AG10803 (cell line): ENCODE data around the gene CTNND2.
"Not testable (repeated sequence)": the region's sequence is repeated elsewhere in the genome, so short reads cannot be mapped to it uniquely, and the experiment has no call there.

Source experiments
- DNase-seq: peaks from one replicate; pipeline ENCODE4 v3.0.0; 2010; ENCODE audit warnings: low read depth
- H3K4me3 ChIP-seq: 2 replicates; pipeline ENCODE4 v1.5.1; 2011; ENCODE audit warnings: mild to moderate bottlenecking, low read length, control low read depth
- CTCF ChIP-seq: conservative IDR thresholded peaks from 2 replicates; pipeline ENCODE4 v1.5.1; 2011; ENCODE audit warnings: mild to moderate bottlenecking, low read length, control low read depth, inconsistent platforms

Gene CTNND2

DNA sequence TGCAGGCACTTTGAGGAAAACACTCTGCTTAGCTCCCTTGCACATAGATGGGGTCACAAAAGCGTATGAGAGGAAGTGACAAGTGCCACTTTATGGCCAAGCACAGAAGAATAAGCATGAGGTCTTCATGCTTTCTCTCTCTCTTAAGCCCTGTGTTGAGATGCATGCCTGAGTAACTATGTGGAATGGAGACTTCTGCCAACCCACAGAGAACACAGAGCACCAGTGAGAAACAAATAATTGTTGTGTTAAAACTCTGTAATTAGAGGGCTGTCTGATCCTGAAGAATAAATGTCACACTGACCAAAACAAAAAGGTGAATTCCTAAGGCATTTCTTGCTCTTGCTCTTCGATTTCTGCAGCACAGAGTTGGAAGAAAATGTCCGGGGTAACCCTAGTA lies 488.5 kb downstream of the CTNND2 start:
- no peak overlapping the region for H3K4me3 ChIP-seq
- DNase-seq: no peak
- TF ChIP-seq CTCF: no peak

DNA sequence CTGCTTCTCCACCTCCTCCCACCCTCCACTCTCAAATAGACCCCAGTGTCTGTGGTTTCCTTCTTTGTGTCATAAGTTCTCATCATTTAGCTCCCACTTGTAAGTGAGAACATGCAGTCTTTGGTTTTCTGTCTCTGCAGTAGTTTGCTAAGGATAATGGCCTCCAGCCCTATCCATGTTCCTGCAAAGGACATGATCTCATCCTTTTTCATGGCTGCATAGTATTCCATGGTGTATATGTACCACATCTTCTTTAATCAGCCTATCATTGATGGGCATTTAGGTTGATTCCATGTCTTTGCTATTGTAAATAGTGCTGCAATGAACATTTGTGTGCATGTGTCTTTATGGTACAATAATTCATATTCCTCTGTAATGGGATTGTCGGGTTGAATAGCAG lies 489.5 kb downstream of the CTNND2 start:
- H3K4me3 ChIP-seq, DNase-seq: not testable (repeated sequence)

GRCh38 chr5:11411621-11412020 lies 492.6 kb downstream of the CTNND2 start:
- no peak overlapping the region for H3K4me3 ChIP-seq
- DNase-seq: no peak
- no peak for TF ChIP-seq CTCF

- no peak for DNase-seq
- no peak overlapping the region for H3K4me3 ChIP-seq
- TF ChIP-seq CTCF: no peak
Measured at GRCh38 chr5:11407556-11408145, 496.6 kb downstream of the CTNND2 start.

- no peak for DNase-seq
- H3K4me3 ChIP-seq: no peak overlapping the region
- TF ChIP-seq CTCF: no peak
Measured at GRCh38 chr5:11400316-11400715, 503.9 kb downstream of the CTNND2 start.

DNA sequence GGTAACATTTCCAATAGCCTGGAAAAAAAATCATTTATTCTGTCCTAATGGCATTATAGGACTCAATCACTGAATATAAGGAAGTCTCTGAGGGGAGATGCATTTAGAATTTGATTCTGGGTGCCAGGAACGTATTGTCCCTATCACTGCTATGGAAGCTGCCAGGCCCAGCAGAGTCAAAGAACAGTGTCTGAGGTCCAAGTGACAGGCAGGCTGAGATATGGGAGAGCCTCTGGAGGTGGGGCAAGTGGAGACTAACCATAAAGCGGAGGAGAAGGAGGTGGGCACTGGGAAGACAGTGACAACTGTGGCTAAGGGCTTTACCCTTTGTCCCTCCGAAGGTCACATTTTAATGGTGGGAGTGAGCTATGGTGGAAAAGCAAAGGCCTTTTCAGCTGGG lies 505.5 kb downstream of the CTNND2 start:
- no peak overlapping the region for H3K4me3 ChIP-seq
- TF ChIP-seq CTCF: no peak
- no peak for DNase-seq

- H3K4me3 ChIP-seq: no peak overlapping the region
- no peak for TF ChIP-seq CTCF
Measured at GRCh38 chr5:11397549-11397948, 506.7 kb downstream of the CTNND2 start.

DNA sequence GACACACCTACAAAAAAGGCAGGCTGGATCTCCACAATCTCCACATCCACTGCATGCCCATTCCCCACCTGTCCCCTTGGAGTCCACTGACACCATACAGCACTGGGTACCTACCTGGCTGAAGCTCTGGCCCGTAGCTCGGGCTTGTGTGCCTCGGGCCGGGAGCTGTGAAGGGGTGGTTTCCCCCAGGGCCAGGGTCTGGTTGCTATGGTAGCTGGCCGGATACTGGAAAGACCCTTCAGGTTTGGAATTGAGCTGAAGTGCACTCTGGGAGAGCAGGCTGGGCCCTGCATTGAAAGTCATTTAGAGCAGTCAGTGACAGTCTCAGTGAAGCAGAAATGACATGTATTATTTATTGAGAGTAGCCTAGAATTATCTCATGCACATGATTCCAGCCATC lies 507.3 kb downstream of the CTNND2 start:
- TF ChIP-seq CTCF: no peak
- no peak for DNase-seq
- no peak overlapping the region for H3K4me3 ChIP-seq

More at GRCh38 chr5:11397549-11397948, 506.7 kb downstream of the CTNND2 start:
- DNase-seq: no peak
